Astrocyte (in vitro differentiated cells and primary cell): ENCODE results near the gene BHLHE40. TPM values are rescaled to one million over a fixed set of nuclear protein-coding genes. Genes with fewer than 3 reads are reported as not detected.

Experiments used
- DNase-seq: peaks from one replicate; pipeline ENCODE4 v3.0.0-alpha.2; 2010; ENCODE audit warnings: low read depth
- FAIRE-seq: peaks from 2 replicates; lab custom pipeline; 2011; peaks lifted over from hg19 to GRCh38; lab: Jason Lieb, UNC
- H2AFZ ChIP-seq: 2 replicates; pipeline ENCODE4 v1.6.0; 2012; ENCODE audit warnings: low read depth, low read length, inconsistent platforms
- H3K27ac ChIP-seq: 2 replicates; pipeline ENCODE4 v1.5.1; 2011; ENCODE audit warnings: low read depth, low read length, inconsistent platforms
- H3K27me3 ChIP-seq: 2 replicates; pipeline ENCODE4 v1.6.0; 2011; ENCODE audit warnings: low read length, inconsistent platforms; ENCODE audit not compliant: insufficient read depth
- H3K36me3 ChIP-seq: 2 replicates; pipeline ENCODE4 v1.5.1; 2011; ENCODE audit warnings: low read length, inconsistent platforms; ENCODE audit not compliant: insufficient read depth
- H3K4me1 ChIP-seq: 2 replicates; pipeline ENCODE4 v1.5.1; 2011; ENCODE audit warnings: low read length, inconsistent platforms; ENCODE audit not compliant: insufficient read depth
- H3K4me2 ChIP-seq: 2 replicates; pipeline ENCODE4 v1.6.0; 2012; ENCODE audit warnings: low read length, inconsistent platforms
- H3K4me3 ChIP-seq: 2 replicates; pipeline ENCODE4 v1.5.1; 2011; ENCODE audit warnings: low read depth, mild to moderate bottlenecking, low read length, inconsistent platforms; ENCODE audit not compliant: insufficient read depth
- H3K79me2 ChIP-seq: 2 replicates; pipeline ENCODE4 v1.6.0; 2012; ENCODE audit warnings: mild to moderate bottlenecking, low read length, inconsistent platforms; ENCODE audit not compliant: insufficient read depth
- H3K9ac ChIP-seq: 2 replicates; pipeline ENCODE4 v1.6.0; 2012; ENCODE audit warnings: mild to moderate bottlenecking, low read length, inconsistent platforms
- H3K9me3 ChIP-seq: 2 replicates; pipeline ENCODE4 v1.5.1; 2012; ENCODE audit warnings: low read depth, mild to moderate bottlenecking, low read length, inconsistent platforms; ENCODE audit not compliant: insufficient read depth
- H4K20me1 ChIP-seq: 2 replicates; pipeline ENCODE4 v1.6.0; 2012; ENCODE audit warnings: low read length, inconsistent platforms; ENCODE audit not compliant: insufficient read depth
- H3K27ac Mint-ChIP-seq: one replicate; pipeline ENCODE4 v1.8.0; 2021; ENCODE audit warnings: mild to moderate bottlenecking, mixed read lengths; ENCODE audit not compliant: unreplicated experiment
- H3K27me3 Mint-ChIP-seq: one replicate; pipeline ENCODE4 v1.8.0; 2021; ENCODE audit warnings: low read depth, mixed read lengths; ENCODE audit not compliant: unreplicated experiment
- H3K36me3 Mint-ChIP-seq: one replicate; pipeline ENCODE4 v1.8.0; 2021; ENCODE audit warnings: low read depth, mixed read lengths; ENCODE audit not compliant: unreplicated experiment
- H3K4me1 Mint-ChIP-seq: one replicate; pipeline ENCODE4 v1.8.0; 2021; ENCODE audit warnings: low read depth, mixed read lengths; ENCODE audit not compliant: unreplicated experiment
- H3K4me3 Mint-ChIP-seq: one replicate; pipeline ENCODE4 v1.8.0; 2021; ENCODE audit warnings: mild to moderate bottlenecking, moderate library complexity, mixed read lengths; ENCODE audit not compliant: unreplicated experiment
- H3K9me3 Mint-ChIP-seq: one replicate; pipeline ENCODE4 v1.8.0; 2021; ENCODE audit warnings: mild to moderate bottlenecking, mixed read lengths; ENCODE audit not compliant: unreplicated experiment
- EZH2 ChIP-seq: IDR thresholded peaks from 2 replicates; pipeline ENCODE4 v1.6.1; 2012; ENCODE audit warnings: mild to moderate bottlenecking, low read length, inconsistent platforms; ENCODE audit not compliant: insufficient read depth
- total RNA-seq: library from RNA; stranded (reverse); gene quantifications from 2 replicates; pipeline ENCODE4 v1.2.1, GENCODE V29; 2021
- TF ChIP-seq, protein P1 (sequence below): IDR thresholded peaks from 2 replicates; pipeline ENCODE4 v1.5.1; 2011; ENCODE audit warnings: low read depth, mild to moderate bottlenecking, inconsistent platforms, low read length, moderate library complexity; ENCODE audit not compliant: insufficient read depth

Gene BHLHE40
- total RNA-seq, 1 donor from 2014 or later, result 156 TPM

DNA sequence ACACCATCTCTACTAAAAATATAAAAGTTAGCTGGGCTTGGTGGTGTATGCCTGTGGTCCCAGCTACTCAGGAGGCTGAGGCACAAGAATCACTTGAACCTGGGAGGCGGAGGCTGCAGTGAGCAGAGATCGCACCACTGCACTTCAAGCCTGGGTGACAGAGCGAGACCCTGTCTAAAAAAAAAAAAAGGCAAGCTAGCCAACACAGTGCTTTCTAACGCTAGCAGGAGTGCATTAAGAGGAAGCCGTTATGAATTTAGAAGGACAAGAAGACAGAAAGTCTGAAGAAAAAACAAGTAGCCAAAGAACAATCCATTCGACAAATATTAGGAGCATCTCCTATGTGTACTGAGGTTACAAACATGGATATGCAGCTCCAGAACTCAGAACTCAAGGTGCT lies 28.6 kb downstream of the BHLHE40 start:
- Histone ChIP-seq H2AFZ (no peak overlapping the region), H3K9ac (no peak overlapping the region), H3K4me2 (no peak overlapping the region), H3K4me3 (no peak overlapping the region), H3K27ac (no peak overlapping the region), H3K4me1 (peaks cover 5% of the 10 kb centered on the region), H3K27me3 (no peaks in the 10 kb centered on the region), H4K20me1 (no peaks in the 10 kb centered on the region), H3K36me3 (no peaks in the 10 kb centered on the region), H3K79me2 (no peaks in the 10 kb centered on the region), H3K9me3 (no peaks in the 10 kb centered on the region)
- no peak for FAIRE-seq
- Mint-ChIP-seq H3K4me1 (peaks cover 13% of the 10 kb centered on the region), H3K9me3 (no peaks in the 10 kb centered on the region), H3K27me3 (peaks cover 2% of the 10 kb centered on the region), H3K27ac (no peak overlapping the region), H3K4me3 (no peak overlapping the region), H3K36me3 (no peaks in the 10 kb centered on the region)
- TF ChIP-seq EZH2, result no peak
- TF ChIP-seq, protein P1, sequence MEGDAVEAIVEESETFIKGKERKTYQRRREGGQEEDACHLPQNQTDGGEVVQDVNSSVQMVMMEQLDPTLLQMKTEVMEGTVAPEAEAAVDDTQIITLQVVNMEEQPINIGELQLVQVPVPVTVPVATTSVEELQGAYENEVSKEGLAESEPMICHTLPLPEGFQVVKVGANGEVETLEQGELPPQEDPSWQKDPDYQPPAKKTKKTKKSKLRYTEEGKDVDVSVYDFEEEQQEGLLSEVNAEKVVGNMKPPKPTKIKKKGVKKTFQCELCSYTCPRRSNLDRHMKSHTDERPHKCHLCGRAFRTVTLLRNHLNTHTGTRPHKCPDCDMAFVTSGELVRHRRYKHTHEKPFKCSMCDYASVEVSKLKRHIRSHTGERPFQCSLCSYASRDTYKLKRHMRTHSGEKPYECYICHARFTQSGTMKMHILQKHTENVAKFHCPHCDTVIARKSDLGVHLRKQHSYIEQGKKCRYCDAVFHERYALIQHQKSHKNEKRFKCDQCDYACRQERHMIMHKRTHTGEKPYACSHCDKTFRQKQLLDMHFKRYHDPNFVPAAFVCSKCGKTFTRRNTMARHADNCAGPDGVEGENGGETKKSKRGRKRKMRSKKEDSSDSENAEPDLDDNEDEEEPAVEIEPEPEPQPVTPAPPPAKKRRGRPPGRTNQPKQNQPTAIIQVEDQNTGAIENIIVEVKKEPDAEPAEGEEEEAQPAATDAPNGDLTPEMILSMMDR, result no peak
- DNase-seq, result no peak

DNA sequence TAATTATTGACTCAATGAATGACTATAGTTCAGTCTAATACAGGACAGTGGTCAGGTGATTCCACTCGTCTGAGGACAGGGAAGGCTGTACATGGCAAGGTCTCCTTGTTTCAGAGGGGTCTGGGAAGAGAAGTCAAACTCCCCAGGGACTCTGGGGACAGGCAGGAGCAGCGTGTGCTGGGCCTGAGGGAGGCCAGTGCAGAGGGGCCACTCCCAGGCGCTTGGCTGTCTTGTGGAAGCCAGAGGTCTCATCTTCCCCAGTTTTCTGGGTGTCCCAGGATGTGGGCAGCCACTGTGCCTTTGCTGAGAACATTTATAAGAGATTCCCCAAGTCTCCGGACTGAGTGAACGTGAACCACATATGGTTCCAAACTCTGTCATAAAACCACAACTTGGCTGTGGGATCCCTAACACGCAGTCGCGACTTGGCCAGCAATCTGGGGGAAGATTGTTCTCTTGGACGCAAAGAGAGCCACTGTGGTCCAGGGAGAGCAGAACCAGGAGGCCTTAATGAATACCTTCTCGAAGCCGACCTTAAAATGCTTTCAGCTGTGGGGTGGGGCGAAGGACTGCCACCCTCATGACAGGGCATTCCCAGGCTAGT lies 30.4 kb downstream of the BHLHE40 start:
- H3K4me3 Mint-ChIP-seq, result no peak overlapping the region
- H3K4me1 ChIP-seq, result peaks cover 23% of the 10 kb centered on the region
- FAIRE-seq, result no peak

DNA sequence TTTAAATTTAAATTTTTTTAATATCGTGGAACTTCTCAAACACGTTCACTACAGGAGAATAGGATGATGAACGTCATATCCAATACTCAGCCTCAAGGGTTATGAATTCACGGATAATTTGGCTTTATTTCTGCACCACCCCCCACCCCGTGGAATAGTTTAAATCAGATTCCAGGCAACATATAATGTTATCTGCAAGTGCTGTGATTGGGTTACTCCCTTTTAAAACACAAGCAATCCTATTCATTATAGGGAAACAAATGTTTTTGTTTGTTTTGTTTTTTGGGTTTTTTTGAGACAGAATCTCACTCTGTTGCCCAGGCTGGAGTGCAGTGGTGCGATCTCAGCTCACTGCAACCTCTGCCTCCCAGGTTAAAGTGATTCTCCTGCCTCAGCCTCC lies 30.9 kb downstream of the BHLHE40 start:
- no peak for TF ChIP-seq EZH2
- TF ChIP-seq, protein P1, result no peak
- Histone ChIP-seq H3K9me3 (no peaks in the 10 kb centered on the region), H3K79me2 (no peaks in the 10 kb centered on the region), H3K4me2 (no peak overlapping the region), H3K4me1 (peaks cover 23% of the 10 kb centered on the region), H2AFZ (no peak overlapping the region), H3K27me3 (no peaks in the 10 kb centered on the region), H3K4me3 (no peak overlapping the region), H3K9ac (no peak overlapping the region), H4K20me1 (no peaks in the 10 kb centered on the region), H3K27ac (no peak overlapping the region), H3K36me3 (no peaks in the 10 kb centered on the region)
- Mint-ChIP-seq H3K4me3 (no peak overlapping the region), H3K9me3 (no peaks in the 10 kb centered on the region), H3K27me3 (peaks cover 2% of the 10 kb centered on the region), H3K27ac (no peak overlapping the region), H3K36me3 (no peaks in the 10 kb centered on the region), H3K4me1 (peaks cover 30% of the 10 kb centered on the region)
- no peak for DNase-seq
- FAIRE-seq, result no peak

More for the DNA sequence above, 30.4 kb downstream of the BHLHE40 start:
- Histone ChIP-seq H2AFZ (no peak overlapping the region), H3K27ac (no peak overlapping the region), H3K79me2 (no peaks in the 10 kb centered on the region), H3K9ac (no peak overlapping the region), H3K4me2 (no peak overlapping the region), H4K20me1 (no peaks in the 10 kb centered on the region), H3K27me3 (no peaks in the 10 kb centered on the region), H3K36me3 (no peaks in the 10 kb centered on the region), H3K4me3 (no peak overlapping the region), H3K9me3 (no peaks in the 10 kb centered on the region)
- Mint-ChIP-seq H3K27ac (no peak overlapping the region), H3K27me3 (peaks cover 2% of the 10 kb centered on the region), H3K36me3 (no peaks in the 10 kb centered on the region), H3K9me3 (no peaks in the 10 kb centered on the region), H3K4me1 (peaks cover 29% of the 10 kb centered on the region)
- DNase-seq, result peak; percentile 67
- TF ChIP-seq EZH2, result no peak
- TF ChIP-seq, protein P1, result no peak
